ENCODE results near the gene VPS13C. TPM values are rescaled to one million over a fixed set of nuclear protein-coding genes. Genes with fewer than 3 reads are reported as not detected.

VPS13C gene
- total and polyA plus RNA-seq, 5 experiments from 2014 or later = 11.1 to 109 (median 17.6) TPM

- POLR2A ChIA-PET = no interaction called here
- ATAC-seq (no peak), DNase-seq (no peak)
- H3K9me3 Mint-ChIP-seq = peaks cover 0 to 3% (median 0%) of the 10 kb centered on the region in 9 donors
- no peaks in the 10 kb centered on the region for H3K27me3 Mint-ChIP-seq
- peaks cover 0 to 4% (median 1%) of the 10 kb centered on the region in 4 donors for H3K4me1 Mint-ChIP-seq
- H3K27ac Mint-ChIP-seq = no peak overlapping the region
- peaks cover 5 to 81% (median 53%) of the 10 kb centered on the region in 3 donors for H3K36me3 Mint-ChIP-seq
- H3K4me3 Mint-ChIP-seq = no peak overlapping the region
These were observed 113.5 kb downstream of the VPS13C start for GRCh38 chr15:61946778-61947177.

DNA sequence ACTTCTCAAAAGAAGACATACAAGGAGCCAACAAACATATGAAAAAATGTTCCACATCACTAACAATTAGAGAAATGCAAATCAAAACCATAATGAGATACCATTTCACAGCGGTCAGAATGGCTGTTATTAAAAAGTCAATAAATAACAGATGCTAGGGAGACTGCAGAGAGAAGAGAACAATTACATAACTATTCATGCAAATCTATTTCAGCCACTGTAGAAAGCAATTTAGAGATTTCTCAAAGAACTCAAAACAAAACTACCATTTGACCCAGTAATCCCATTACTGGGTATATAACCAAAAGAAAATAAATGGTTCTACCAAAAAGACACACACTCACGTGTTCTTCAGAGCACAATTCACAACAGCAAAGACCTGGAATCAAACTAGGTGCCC, 116.3 kb downstream of the VPS13C start:
- H3K4me3 Mint-ChIP-seq = no peak overlapping the region
- peaks cover 0 to 3% (median 0%) of the 10 kb centered on the region in 9 donors for H3K9me3 Mint-ChIP-seq
- peaks cover 0 to 8% (median 1%) of the 10 kb centered on the region in 4 donors for H3K4me1 Mint-ChIP-seq
- DNase-seq (no peak), ATAC-seq (no peak)
- H3K27me3 Mint-ChIP-seq = no peaks in the 10 kb centered on the region
- no peak overlapping the region for H3K27ac Mint-ChIP-seq
- POLR2A ChIA-PET = no interaction called here
- H3K36me3 Mint-ChIP-seq = peaks cover 5 to 84% (median 42%) of the 10 kb centered on the region in 3 donors

DNA sequence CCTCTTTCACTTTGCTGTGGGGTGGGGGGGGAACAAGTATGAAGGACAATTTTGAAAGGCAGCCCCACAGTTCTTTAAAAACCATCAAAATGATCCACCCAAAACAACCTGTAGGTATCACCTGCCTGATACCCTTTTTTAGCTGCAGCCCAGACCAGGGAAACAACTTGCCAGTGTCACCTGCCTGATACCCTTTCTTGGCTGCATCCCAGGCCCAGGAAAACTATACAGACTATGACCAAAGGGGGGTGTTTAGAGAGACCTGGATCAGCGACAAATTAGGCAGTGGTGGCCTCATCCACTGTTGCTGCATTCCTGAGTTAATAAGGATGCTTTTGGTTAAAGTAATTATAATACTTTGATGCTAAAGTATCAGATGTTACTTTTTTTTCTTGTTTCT, 122.0 kb downstream of the VPS13C start:
- ATAC-seq = no peak
- POLR2A ChIA-PET = no interaction called here

DNA sequence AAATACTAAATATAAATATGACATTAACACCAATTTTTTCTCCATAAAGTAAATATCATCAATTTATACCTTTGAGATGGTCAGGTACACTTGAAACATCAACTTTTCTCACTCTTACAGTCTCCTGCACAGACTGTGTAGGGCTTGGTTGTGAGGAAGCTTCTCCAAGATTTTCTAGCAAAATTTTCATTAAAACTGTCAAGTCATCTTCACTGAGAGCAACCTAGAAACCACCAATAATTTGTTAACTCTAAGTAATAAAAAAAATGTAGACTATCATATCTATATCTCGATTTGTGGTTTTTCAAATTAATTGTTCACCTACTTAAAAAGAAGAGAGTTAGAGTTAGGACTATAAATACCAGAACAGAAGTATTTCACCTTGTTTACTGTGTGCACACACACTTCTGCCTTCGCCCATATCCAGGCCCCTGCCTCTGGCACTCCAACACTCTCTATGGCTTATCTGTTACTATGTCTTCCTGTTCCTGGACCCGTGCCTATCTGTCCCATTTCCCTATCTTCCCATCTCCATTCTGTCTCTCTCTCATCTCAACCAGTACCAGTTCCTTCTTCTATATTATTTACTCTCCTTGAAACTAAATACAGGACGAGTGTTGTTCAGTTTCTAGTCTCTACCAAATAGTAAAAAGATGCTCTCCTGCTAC, 123.6 kb downstream of the VPS13C start:
- H3K27me3 Mint-ChIP-seq = no peaks in the 10 kb centered on the region
- POLR2A ChIA-PET = no interaction called here
- no peak for ATAC-seq
- peaks cover 0 to 75% (median 9%) of the 10 kb centered on the region in 3 donors for H3K36me3 Mint-ChIP-seq
- H3K4me1 Mint-ChIP-seq = peaks cover 0 to 4% (median 1%) of the 10 kb centered on the region in 4 donors
- H3K9me3 Mint-ChIP-seq = no peaks in the 10 kb centered on the region
- no peak overlapping the region for H3K4me3 Mint-ChIP-seq
- no peak for DNase-seq
- peak overlapping the region in 2 of 10 donors; percentile 2 to 12 for H3K27ac Mint-ChIP-seq

More for the DNA sequence above, 122.0 kb downstream of the VPS13C start:
- DNase-seq = no peak
- Mint-ChIP-seq H3K36me3 (peaks cover 0 to 73% (median 11%) of the 10 kb centered on the region in 3 donors), H3K4me3 (no peak overlapping the region), H3K4me1 (peaks cover 0 to 8% (median 2%) of the 10 kb centered on the region in 4 donors), H3K27me3 (no peaks in the 10 kb centered on the region), H3K9me3 (no peaks in the 10 kb centered on the region), H3K27ac (no peak overlapping the region)

- peaks cover 0 to 73% (median 10%) of the 10 kb centered on the region in 3 donors for H3K36me3 Mint-ChIP-seq
- no peak overlapping the region for H3K4me3 Mint-ChIP-seq
- no peaks in the 10 kb centered on the region for H3K27me3 Mint-ChIP-seq
- no peak for DNase-seq
- no peaks in the 10 kb centered on the region for H3K9me3 Mint-ChIP-seq
- POLR2A ChIA-PET = no interaction called here
- ATAC-seq = no peak
- H3K4me1 Mint-ChIP-seq = peaks cover 0 to 4% (median 1%) of the 10 kb centered on the region in 4 donors
- H3K27ac Mint-ChIP-seq = no peak overlapping the region
These were observed 124.8 kb downstream of the VPS13C start for GRCh38 chr15:61935493-61935892.

GRCh38 chr15:61929452-61929851, 130.8 kb downstream of the VPS13C start:
- ATAC-seq = no peak
- H3K36me3 Mint-ChIP-seq = peaks cover 8 to 73% (median 33%) of the 10 kb centered on the region in 3 donors
- POLR2A ChIA-PET = no interaction called here
- no peak overlapping the region for H3K4me3 Mint-ChIP-seq
- H3K4me1 Mint-ChIP-seq = no peaks in the 10 kb centered on the region
- H3K27me3 Mint-ChIP-seq = no peaks in the 10 kb centered on the region
- H3K27ac Mint-ChIP-seq = no peak overlapping the region
- no peaks in the 10 kb centered on the region for H3K9me3 Mint-ChIP-seq
- DNase-seq = no peak

- ATAC-seq (no peak), DNase-seq (no peak)
- POLR2A ChIA-PET = no interaction called here
- Mint-ChIP-seq H3K4me1 (peaks cover 0 to 2% (median 0%) of the 10 kb centered on the region in 4 donors), H3K27me3 (no peaks in the 10 kb centered on the region), H3K4me3 (no peak overlapping the region), H3K9me3 (no peaks in the 10 kb centered on the region), H3K36me3 (peaks cover 0 to 78% (median 11%) of the 10 kb centered on the region in 3 donors), H3K27ac (peak overlapping the region in 2 of 10 donors; percentile 0 to 43)
These were observed 137.1 kb downstream of the VPS13C start for GRCh38 chr15:61923173-61923572.

- Mint-ChIP-seq H3K4me1 (peaks cover 0 to 2% (median 0%) of the 10 kb centered on the region in 4 donors), H3K27ac (no peak overlapping the region), H3K9me3 (no peaks in the 10 kb centered on the region), H3K27me3 (no peaks in the 10 kb centered on the region), H3K4me3 (no peak overlapping the region), H3K36me3 (peaks cover 5 to 77% (median 16%) of the 10 kb centered on the region in 3 donors)
- DNase-seq (no peak), ATAC-seq (no peak)
- POLR2A ChIA-PET = no interaction called here
These were observed 139.2 kb downstream of the VPS13C start for GRCh38 chr15:61921093-61921492.

DNA sequence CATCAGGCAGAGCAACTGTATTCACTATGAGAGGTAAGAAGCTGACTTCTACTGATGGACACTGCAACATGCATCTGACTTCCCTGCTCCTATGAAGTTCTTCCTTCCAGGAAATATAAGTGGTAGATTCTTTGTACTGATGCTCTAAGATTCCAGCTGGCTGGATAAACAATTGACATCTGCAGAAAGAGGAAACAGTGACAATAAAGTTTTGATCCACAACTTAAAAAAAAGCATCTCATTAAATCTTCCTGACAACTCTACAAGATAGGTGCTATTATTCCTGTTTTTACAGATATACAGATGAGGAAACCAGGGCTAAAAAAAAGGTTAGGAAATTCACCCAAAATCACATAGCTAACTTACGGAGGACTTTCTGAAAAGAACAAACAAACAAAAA, 142.8 kb downstream of the VPS13C start:
- ATAC-seq (no peak), DNase-seq (no peak)
- H3K27me3 Mint-ChIP-seq = no peaks in the 10 kb centered on the region
- peaks cover 15 to 79% (median 36%) of the 10 kb centered on the region in 3 donors for H3K36me3 Mint-ChIP-seq
- POLR2A ChIA-PET = no interaction called here
- no peak overlapping the region for H3K4me3 Mint-ChIP-seq
- peak overlapping the region in 1 of 10 donors; percentile 15 for H3K27ac Mint-ChIP-seq
- no peaks in the 10 kb centered on the region for H3K9me3 Mint-ChIP-seq
- peaks cover 0 to 3% (median 1%) of the 10 kb centered on the region in 4 donors for H3K4me1 Mint-ChIP-seq

DNA sequence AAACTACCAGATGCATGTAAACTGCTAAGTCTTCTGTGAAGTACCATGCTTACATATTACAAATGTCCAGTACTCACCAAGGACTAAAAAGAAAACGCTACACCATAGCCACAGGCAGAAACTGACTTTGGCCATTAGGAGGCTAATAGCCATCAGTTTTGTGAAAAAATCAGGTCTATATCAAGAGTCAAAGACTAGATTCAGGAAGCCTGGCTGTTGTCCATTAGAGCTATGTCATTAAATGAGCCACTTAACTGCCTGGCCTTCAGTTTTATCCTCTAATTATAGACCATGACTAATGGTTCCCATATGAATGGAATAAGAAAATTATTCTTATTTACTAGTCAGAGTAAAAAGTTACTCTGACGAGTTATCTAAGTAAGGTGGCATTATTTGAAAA, 144.1 kb downstream of the VPS13C start:
- Mint-ChIP-seq H3K4me1 (peaks cover 0 to 3% (median 1%) of the 10 kb centered on the region in 4 donors), H3K27ac (no peak overlapping the region), H3K27me3 (no peaks in the 10 kb centered on the region), H3K4me3 (no peak overlapping the region), H3K36me3 (peaks cover 20 to 75% (median 39%) of the 10 kb centered on the region in 3 donors), H3K9me3 (no peaks in the 10 kb centered on the region)
- ATAC-seq = no peak
- DNase-seq = no peak
- POLR2A ChIA-PET = no interaction called here

DNA sequence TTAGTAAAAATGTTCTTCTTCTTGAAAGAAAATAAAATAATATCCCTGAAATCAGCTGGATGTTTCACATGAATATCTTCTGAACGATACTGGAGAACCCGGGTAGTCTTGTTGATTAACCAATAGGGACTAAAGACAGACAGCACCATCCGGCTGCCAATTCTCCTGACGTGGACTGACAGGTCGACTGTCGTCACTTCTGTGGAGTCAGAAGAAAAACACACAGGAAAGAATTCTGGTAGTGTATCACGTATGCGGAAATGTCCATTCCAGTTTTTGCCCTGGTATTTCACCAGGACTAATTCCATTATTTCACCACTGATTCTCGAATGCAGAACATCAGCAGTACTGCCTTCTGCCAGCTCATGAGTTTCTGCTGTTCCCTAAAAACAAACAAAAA, 144.6 kb downstream of the VPS13C start:
- no peaks in the 10 kb centered on the region for H3K27me3 Mint-ChIP-seq
- no peak for DNase-seq
- H3K36me3 Mint-ChIP-seq = peaks cover 23 to 75% (median 44%) of the 10 kb centered on the region in 3 donors
- H3K4me3 Mint-ChIP-seq = no peak overlapping the region
- peaks cover 0 to 3% (median 1%) of the 10 kb centered on the region in 4 donors for H3K4me1 Mint-ChIP-seq
- POLR2A ChIA-PET = no interaction called here
- no peak overlapping the region for H3K27ac Mint-ChIP-seq
- no peak for ATAC-seq
- H3K9me3 Mint-ChIP-seq = no peaks in the 10 kb centered on the region

GRCh38 chr15:61910839-61911369, 149.3 kb downstream of the VPS13C start:
- POLR2A ChIA-PET = interaction anchor here (0.6 kb wide), 1 partner anchor 8 kb away, joined by 3 read pairs; no protein-coding TSS in a partner anchor
- H3K9me3 Mint-ChIP-seq = peaks cover 0 to 1% (median 0%) of the 10 kb centered on the region in 9 donors
- peaks cover 24 to 79% (median 70%) of the 10 kb centered on the region in 3 donors for H3K36me3 Mint-ChIP-seq
- DNase-seq = no peak
- ATAC-seq = no peak
- H3K27me3 Mint-ChIP-seq = no peaks in the 10 kb centered on the region
- H3K4me3 Mint-ChIP-seq = no peak overlapping the region
- peaks cover 0 to 6% (median 3%) of the 10 kb centered on the region in 4 donors for H3K4me1 Mint-ChIP-seq
- no peak overlapping the region for H3K27ac Mint-ChIP-seq

DNA sequence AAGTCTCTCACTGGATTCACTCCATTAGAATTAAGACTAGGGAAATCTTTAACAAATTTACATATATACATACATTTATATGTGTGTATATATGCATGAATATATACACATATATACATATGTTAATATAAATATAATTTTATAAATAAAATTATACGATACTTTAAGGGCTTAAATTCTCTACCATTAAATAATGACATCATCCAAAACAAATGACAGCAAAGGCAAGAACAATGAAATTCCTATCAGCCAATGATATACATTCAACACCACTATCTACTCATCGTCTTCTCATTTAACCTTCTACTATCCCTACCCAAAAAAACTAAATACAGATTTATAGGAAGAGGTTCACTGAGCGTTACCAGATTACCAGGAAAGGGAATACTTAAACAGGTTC, 152.0 kb downstream of the VPS13C start:
- H3K4me3 Mint-ChIP-seq = no peak overlapping the region
- no peak for DNase-seq
- H3K36me3 Mint-ChIP-seq = peaks cover 35 to 81% (median 73%) of the 10 kb centered on the region in 3 donors
- H3K4me1 Mint-ChIP-seq = peaks cover 0 to 6% (median 1%) of the 10 kb centered on the region in 4 donors
- POLR2A ChIA-PET = no interaction called here
- peak overlapping the region in 1 of 10 donors; percentile 33 for H3K27ac Mint-ChIP-seq
- H3K9me3 Mint-ChIP-seq = peaks cover 0 to 8% (median 2%) of the 10 kb centered on the region in 9 donors
- no peaks in the 10 kb centered on the region for H3K27me3 Mint-ChIP-seq
- ATAC-seq = no peak

Measured in naive thymus-derived CD8-positive, alpha-beta T cell (primary cell).